A549 (cell line): ENCODE data around the gene TRAPPC5. TPM values are rescaled to one million over a fixed set of nuclear protein-coding genes. Genes with fewer than 3 reads are reported as not detected.

Source experiments
- ATAC-seq, 2 experiments: fragments of 200-7000 bp in 1 of 2; fragments of >200 bp in 1 of 2; cut with Nextera tagmentation in 1 of 2; cut with Tn5 transposase in 1 of 2; 3 replicates each; pipeline versions ENCODE4 v1.8.0 to v1.9.1; 2018 to 2020; ENCODE audit warnings: mild to moderate bottlenecking in 1 of 2, moderate library complexity in 1 of 2
- CTCF ChIA-PET: fragments of 300-600 bp; sonication (Branson Sonifier 250); formaldehyde crosslinking; extraction: SDS; loops from one replicate; lab custom pipeline; 2021; ENCODE audit warnings: antibody characterized with exemption, inconsistent platforms; lab: Yijun Ruan, JAX
- POLR2A ChIA-PET: fragments of 350-600 bp; formaldehyde crosslinking; extraction: SDS; loops from one replicate; lab custom pipeline; 2021; ENCODE audit warnings: antibody characterized with exemption, inconsistent platforms; lab: Yijun Ruan, JAX
- DNase-seq, 2 experiments: peaks; one replicate each; pipeline versions ENCODE4 v3.0.0 to v3.0.0-alpha.2; 2011 to 2016; ENCODE audit warnings: low read depth in 1 of 2, low spot score in 1 of 2
- FAIRE-seq: peaks from 2 replicates; lab custom pipeline; 2011; peaks lifted over from hg19 to GRCh38; lab: Jason Lieb, UNC
- H3K27ac ChIP-seq, 2 experiments: fragments of >200 bp; sonication (Bioruptor Twin); formaldehyde crosslinking; 3 replicates each; pipeline ENCODE4 v1.5.1; 2016 to 2017
- H3K4me1 ChIP-seq: fragments of >200 bp; sonication (Bioruptor Twin); formaldehyde crosslinking; 3 replicates; pipeline ENCODE4 v1.6.1; 2016
- H3K4me2 ChIP-seq: fragments of >200 bp; sonication (Bioruptor Twin); formaldehyde crosslinking; 3 replicates; pipeline ENCODE4 v1.6.1; 2016
- H3K4me3 ChIP-seq: fragments of >200 bp; sonication (Bioruptor Twin); formaldehyde crosslinking; 3 replicates; pipeline ENCODE4 v1.5.1; 2016
- H3K9me3 ChIP-seq: fragments of >200 bp; sonication (Bioruptor Twin); formaldehyde crosslinking; 3 replicates; pipeline ENCODE4 v1.6.1; 2016
- EP300 ChIP-seq, 2 experiments: fragments of >200 bp; sonication (Bioruptor Twin); formaldehyde crosslinking; IDR thresholded peaks; 2 replicates in 1 of 2; 3 replicates in 1 of 2; pipeline ENCODE4 v1.6.1; 2016 to 2017
- ESRRA ChIP-seq: fragments of 150-350 bp; IDR thresholded peaks from 2 replicates; pipeline ENCODE4 v1.6.1; 2014; ENCODE audit warnings: mild to moderate bottlenecking, low read length, borderline replicate concordance
- FOSB ChIP-seq: fragments of 250-450 bp; sonication (Bioruptor Pico); IDR thresholded peaks from 2 replicates; pipeline ENCODE4 v1.5.0; 2020; ENCODE audit warnings: mild to moderate bottlenecking, moderate library complexity
- FOSL2 ChIP-seq, 2 experiments: fragments of 450-650 bp in 1 of 2; fragments of >200 bp in 1 of 2; sonication (Bioruptor Twin) in 1 of 2; formaldehyde crosslinking; IDR thresholded peaks; 2 replicates each; pipeline versions ENCODE4 v1.5.0 to v1.6.1; 2016 to 2020; ENCODE audit warnings: mild to moderate bottlenecking in 1 of 2, moderate library complexity in 1 of 2
- HDAC2 ChIP-seq: fragments of 200-600 bp; sonication (generic); IDR thresholded peaks from 2 replicates; pipeline ENCODE4 v1.6.1; 2016
- HOXB5 ChIP-seq: fragments of 250-450 bp; sonication (Bioruptor Pico); IDR thresholded peaks from 2 replicates; pipeline ENCODE4 v1.5.0; 2020; ENCODE audit warnings: mild to moderate bottlenecking, moderate library complexity
- KDM1A ChIP-seq: fragments of 200-600 bp; sonication (generic); IDR thresholded peaks from 2 replicates; pipeline ENCODE4 v1.6.1; 2016; ENCODE audit warnings: low read depth, mild to moderate bottlenecking
- MAZ ChIP-seq: fragments of 150-350 bp; IDR thresholded peaks from 2 replicates; pipeline ENCODE4 v1.6.1; 2014; ENCODE audit warnings: antibody characterized with exemption, low read depth, low read length, borderline replicate concordance
- NFE2L2 ChIP-seq: fragments of 150-350 bp; conservative IDR thresholded peaks from 2 replicates; pipeline ENCODE4 v1.6.1; 2014; ENCODE audit warnings: low read length
- PBX3 ChIP-seq: IDR thresholded peaks from 2 replicates; pipeline ENCODE4 v1.6.1; 2012
- POLR2AphosphoS2 ChIP-seq: conservative IDR thresholded peaks from 2 replicates; pipeline ENCODE4 v1.6.1; 2012; ENCODE audit warnings: low read length, improper control_type of control experiment, inconsistent platforms
- RAD21 ChIP-seq, 2 experiments: fragments of >200 bp in 1 of 2; sonication (Bioruptor Twin) in 1 of 2; formaldehyde crosslinking in 1 of 2; IDR thresholded peaks in 1 of 2; conservative IDR thresholded peaks in 1 of 2; 2 replicates in 1 of 2; 3 replicates in 1 of 2; pipeline ENCODE4 v1.6.1; 2012 to 2018; ENCODE audit warnings: inconsistent platforms in 1 of 2
- RCOR1 ChIP-seq: fragments of 150-350 bp; IDR thresholded peaks from 2 replicates; pipeline ENCODE4 v1.6.1; 2014; ENCODE audit warnings: antibody characterized with exemption, low read length, low read depth
- REST ChIP-seq: fragments of 200-600 bp; sonication (generic); IDR thresholded peaks from 2 replicates; pipeline ENCODE4 v1.6.1; 2016; ENCODE audit warnings: antibody characterized with exemption, mild to moderate bottlenecking, moderate library complexity
- SMC3 ChIP-seq: fragments of >200 bp; sonication (Bioruptor Twin); formaldehyde crosslinking; IDR thresholded peaks from 3 replicates; pipeline ENCODE4 v1.6.1; 2018; ENCODE audit warnings: inconsistent platforms
- SREBF2 ChIP-seq: fragments of 450-650 bp; IDR thresholded peaks from 2 replicates; pipeline ENCODE4 v1.6.1; 2014; ENCODE audit warnings: mild to moderate bottlenecking, moderate library complexity
- TFCP2L1 ChIP-seq: fragments of 250-450 bp; sonication (Bioruptor Pico); IDR thresholded peaks from 2 replicates; pipeline ENCODE4 v1.5.0; 2021; ENCODE audit warnings: mild to moderate bottlenecking
- ZC3H11A ChIP-seq: fragments of 450-650 bp; IDR thresholded peaks from 2 replicates; pipeline ENCODE4 v1.6.1; 2014; ENCODE audit warnings: antibody characterized with exemption, mild to moderate bottlenecking
- ZNF302 ChIP-seq: fragments of 250-450 bp; sonication (Bioruptor Pico); IDR thresholded peaks from 2 replicates; pipeline ENCODE4 v1.9.0; 2021; ENCODE audit warnings: inconsistent platforms, mild to moderate bottlenecking, moderate library complexity
- WGBS: methylation state at CpG from one replicate; pipeline ENCODE4 v1.1.6; 2017; ENCODE audit errors: missing lambda C conversion rate; 5-methylcytosine and 5-hydroxymethylcytosine counted together
- polyA plus RNA-seq, 4 experiments: library from polyadenylated mRNA; depleted of rRNA in 3 of 4; stranded (reverse); fragments of >200 nt; fragmentation: RNase III in 1 of 4; extraction: RNeasy Plus Mini Kit Qiagen cat#74134 plus additional on column Dnase treatment in 1 of 4; gene quantifications; 2 replicates in 3 of 4; 3 replicates in 1 of 4; pipeline ENCODE4 v1.2.3, GENCODE V29; 2011 to 2017
- TF ChIP-seq, protein P1 (sequence below): fragments of 450-650 bp; IDR thresholded peaks from 2 replicates; pipeline ENCODE4 v1.6.1; 2014; ENCODE audit warnings: antibody characterized with exemption
- TF ChIP-seq, protein P2 (sequence below): fragments of >200 bp; sonication (Bioruptor Twin); formaldehyde crosslinking; IDR thresholded peaks from 3 replicates; pipeline ENCODE4 v1.6.1; 2016
- TF ChIP-seq, protein P3 (sequence below): fragments of 150-350 bp; IDR thresholded peaks from 2 replicates; pipeline ENCODE4 v1.6.1; 2014; ENCODE audit warnings: low read depth, mild to moderate bottlenecking, low read length
- TF ChIP-seq, protein P4 (sequence below): fragments of >200 bp; sonication (Bioruptor Twin); formaldehyde crosslinking; IDR thresholded peaks from 2 replicates; pipeline ENCODE4 v1.6.1; 2016
- TF ChIP-seq, protein P5 (sequence below): IDR thresholded peaks from 2 replicates; pipeline ENCODE4 v1.6.1; 2012; ENCODE audit warnings: low read depth, borderline replicate concordance

Gene TRAPPC5
- polyA plus RNA-seq, 2 of the 4 experiments (the other 2 are of a cell fraction): 31.6 to 59.8 TPM

GRCh38 chr19:7725791-7726190, 45.2 kb downstream of the TRAPPC5 start (continued):
- TF ChIP-seq, protein P1, sequence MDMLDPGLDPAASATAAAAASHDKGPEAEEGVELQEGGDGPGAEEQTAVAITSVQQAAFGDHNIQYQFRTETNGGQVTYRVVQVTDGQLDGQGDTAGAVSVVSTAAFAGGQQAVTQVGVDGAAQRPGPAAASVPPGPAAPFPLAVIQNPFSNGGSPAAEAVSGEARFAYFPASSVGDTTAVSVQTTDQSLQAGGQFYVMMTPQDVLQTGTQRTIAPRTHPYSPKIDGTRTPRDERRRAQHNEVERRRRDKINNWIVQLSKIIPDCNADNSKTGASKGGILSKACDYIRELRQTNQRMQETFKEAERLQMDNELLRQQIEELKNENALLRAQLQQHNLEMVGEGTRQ: no peak
- TF ChIP-seq, protein P2, sequence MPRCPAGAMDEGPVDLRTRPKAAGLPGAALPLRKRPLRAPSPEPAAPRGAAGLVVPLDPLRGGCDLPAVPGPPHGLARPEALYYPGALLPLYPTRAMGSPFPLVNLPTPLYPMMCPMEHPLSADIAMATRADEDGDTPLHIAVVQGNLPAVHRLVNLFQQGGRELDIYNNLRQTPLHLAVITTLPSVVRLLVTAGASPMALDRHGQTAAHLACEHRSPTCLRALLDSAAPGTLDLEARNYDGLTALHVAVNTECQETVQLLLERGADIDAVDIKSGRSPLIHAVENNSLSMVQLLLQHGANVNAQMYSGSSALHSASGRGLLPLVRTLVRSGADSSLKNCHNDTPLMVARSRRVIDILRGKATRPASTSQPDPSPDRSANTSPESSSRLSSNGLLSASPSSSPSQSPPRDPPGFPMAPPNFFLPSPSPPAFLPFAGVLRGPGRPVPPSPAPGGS: no peak
- no peak for TF ChIP-seq SREBF2
- no peak for TF ChIP-seq EP300 (IDR thresholded peaks at IDR 0.05)
- no peak for TF ChIP-seq NFE2L2
- TF ChIP-seq RAD21 (conservative IDR thresholded peaks at IDR 0.05 in 1 of 2, IDR thresholded peaks at IDR 0.05 in 1 of 2): no peak
- no peak for TF ChIP-seq ZC3H11A
- TF ChIP-seq, all 56 proteins: peak for 0

- POLR2A ChIA-PET: no interaction called here
- H3K27ac ChIP-seq: no peak overlapping the region
- no peak overlapping the region for H3K4me3 ChIP-seq
- no peak for DNase-seq
- no peak; a peak in 2 of 6 replicates for ATAC-seq
- H3K9me3 ChIP-seq: no peaks in the 10 kb centered on the region
- CTCF ChIA-PET: no interaction called here
- TF ChIP-seq ZNF302 (CRISPR knock-in tag) (no peak), ESRRA (no peak), MAZ (no peak), TFCP2L1 (no peak), PBX3 (no peak), HDAC2 (no peak), NFE2L2 (no peak), SMC3 (no peak)
- TF ChIP-seq, protein P3, sequence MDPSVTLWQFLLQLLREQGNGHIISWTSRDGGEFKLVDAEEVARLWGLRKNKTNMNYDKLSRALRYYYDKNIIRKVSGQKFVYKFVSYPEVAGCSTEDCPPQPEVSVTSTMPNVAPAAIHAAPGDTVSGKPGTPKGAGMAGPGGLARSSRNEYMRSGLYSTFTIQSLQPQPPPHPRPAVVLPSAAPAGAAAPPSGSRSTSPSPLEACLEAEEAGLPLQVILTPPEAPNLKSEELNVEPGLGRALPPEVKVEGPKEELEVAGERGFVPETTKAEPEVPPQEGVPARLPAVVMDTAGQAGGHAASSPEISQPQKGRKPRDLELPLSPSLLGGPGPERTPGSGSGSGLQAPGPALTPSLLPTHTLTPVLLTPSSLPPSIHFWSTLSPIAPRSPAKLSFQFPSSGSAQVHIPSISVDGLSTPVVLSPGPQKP: no peak
- TF ChIP-seq, all 56 proteins: peak for 0
- H3K4me2 ChIP-seq: no peak overlapping the region
- WGBS: 1% methylated on average over 7 of the region's 16 CpGs
- FAIRE-seq: no peak
- no peaks in the 10 kb centered on the region for H3K4me1 ChIP-seq
These were observed 48.6 kb downstream of the TRAPPC5 start for GRCh38 chr19:7729211-7729610.

DNA sequence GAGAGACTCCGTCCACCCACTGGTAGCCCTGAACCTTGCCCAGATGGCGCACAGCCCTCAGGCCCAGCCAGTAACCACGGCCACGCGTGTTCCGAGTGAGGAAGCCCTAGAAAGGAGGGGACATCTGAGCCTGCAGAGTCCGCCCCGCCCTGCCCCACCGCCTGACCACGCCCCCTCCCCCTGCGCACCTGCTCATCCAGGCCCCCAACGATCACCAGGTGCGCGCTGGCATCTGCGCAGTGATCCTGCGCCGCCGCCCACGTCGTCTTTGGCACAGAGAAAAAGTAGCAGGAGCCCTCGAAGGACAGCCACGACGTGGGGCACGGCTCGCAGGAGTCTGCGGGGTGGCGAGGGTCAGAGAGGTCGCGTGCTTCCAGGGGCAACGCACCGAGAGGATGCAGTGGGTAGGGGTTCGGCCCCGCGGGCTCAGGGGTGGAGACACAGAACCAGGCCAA, 49.2 kb downstream of the TRAPPC5 start:
- no peaks in the 10 kb centered on the region for H3K4me1 ChIP-seq
- ChIA-PET POLR2A (no interaction called here), CTCF (no interaction called here)
- no peak for FAIRE-seq
- no peak overlapping the region for H3K27ac ChIP-seq
- no peak overlapping the region for H3K4me3 ChIP-seq
- no peak overlapping the region for H3K4me2 ChIP-seq
- no peaks in the 10 kb centered on the region for H3K9me3 ChIP-seq
- WGBS: 13% methylated on average over 9 of the region's 34 CpGs
- ATAC-seq: no peak
- DNase-seq: no peak
- TF ChIP-seq FOSL2 (IDR thresholded peaks at IDR 0.05): no peak
- TF ChIP-seq FOSL2 (CRISPR knock-in tag; IDR thresholded peaks at IDR 0.05): no peak
- TF ChIP-seq HDAC2: no peak
- no peak for TF ChIP-seq FOSB (CRISPR knock-in tag)
- no peak for TF ChIP-seq POLR2AphosphoS2
- no peak for TF ChIP-seq HOXB5
- TF ChIP-seq KDM1A: no peak
- TF ChIP-seq, protein P4, sequence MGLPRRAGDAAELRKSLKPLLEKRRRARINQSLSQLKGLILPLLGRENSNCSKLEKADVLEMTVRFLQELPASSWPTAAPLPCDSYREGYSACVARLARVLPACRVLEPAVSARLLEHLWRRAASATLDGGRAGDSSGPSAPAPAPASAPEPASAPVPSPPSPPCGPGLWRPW: no peak
- TF ChIP-seq RCOR1: no peak
- no peak for TF ChIP-seq NFE2L2
- TF ChIP-seq, protein P5, sequence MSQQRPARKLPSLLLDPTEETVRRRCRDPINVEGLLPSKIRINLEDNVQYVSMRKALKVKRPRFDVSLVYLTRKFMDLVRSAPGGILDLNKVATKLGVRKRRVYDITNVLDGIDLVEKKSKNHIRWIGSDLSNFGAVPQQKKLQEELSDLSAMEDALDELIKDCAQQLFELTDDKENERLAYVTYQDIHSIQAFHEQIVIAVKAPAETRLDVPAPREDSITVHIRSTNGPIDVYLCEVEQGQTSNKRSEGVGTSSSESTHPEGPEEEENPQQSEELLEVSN: no peak
- no peak for TF ChIP-seq REST
- TF ChIP-seq, protein P2: no peak
